ENCODE measurements around the gene GRM5.

GRM5 gene

GRCh38 chr11:88692306-88693086 lies 373.3 kb downstream of the GRM5 start:
- no peak for DNase-seq

DNA sequence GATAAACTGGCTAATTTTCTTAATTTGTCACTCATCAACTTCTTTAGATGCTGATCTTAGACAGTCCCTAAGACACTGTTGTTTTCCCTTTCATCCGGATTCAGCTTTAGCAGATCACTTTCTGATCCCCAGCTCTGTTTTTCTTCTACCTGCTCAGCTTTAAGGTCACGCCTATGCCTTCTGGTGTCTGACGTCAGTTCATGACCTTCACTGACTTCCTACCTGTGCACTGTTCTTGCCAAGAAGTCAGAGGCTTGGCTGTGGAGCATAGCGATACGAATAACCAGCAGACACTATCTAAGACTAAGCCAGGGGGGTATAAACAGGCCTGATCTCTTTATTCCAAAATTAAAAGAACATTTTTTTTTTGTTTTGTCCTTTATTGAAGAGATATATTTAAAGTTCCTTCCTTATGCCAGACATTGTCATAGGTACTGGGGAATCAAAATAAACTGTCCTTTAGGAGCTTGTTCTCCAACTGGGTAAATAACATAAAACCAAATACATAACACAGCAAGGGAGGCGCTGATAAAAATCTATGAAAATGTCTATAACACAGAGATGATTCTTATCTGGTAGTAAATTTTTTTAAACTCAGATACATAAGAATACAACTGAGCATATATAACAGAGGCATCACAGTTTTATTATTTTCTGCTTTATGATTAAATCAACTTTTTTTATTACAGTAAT lies 376.1 kb downstream of the GRM5 start:
- peak; percentile 20 for DNase-seq

DNA sequence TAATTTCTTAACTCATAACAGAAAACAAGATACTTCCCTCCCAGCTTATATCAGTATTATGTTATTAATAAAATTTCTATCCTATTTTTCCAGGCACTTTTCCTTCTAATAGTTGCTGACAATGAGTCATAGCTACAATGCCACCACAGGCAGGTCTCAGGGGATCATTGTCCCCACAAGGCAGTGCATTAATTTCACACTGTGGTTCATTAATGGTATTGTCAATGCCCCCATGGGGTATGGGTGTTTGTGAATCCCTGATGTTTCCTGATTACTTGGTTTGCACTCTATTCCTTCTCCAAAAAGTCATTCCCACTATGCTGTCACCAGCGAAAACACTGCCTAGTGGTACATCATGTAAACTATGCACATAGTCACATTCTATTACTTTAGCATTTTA lies 382.8 kb downstream of the GRM5 start:
- DNase-seq = no peak

- DNase-seq = no peak
Measured at GRCh38 chr11:88680806-88681205, 385.0 kb downstream of the GRM5 start.

DNA sequence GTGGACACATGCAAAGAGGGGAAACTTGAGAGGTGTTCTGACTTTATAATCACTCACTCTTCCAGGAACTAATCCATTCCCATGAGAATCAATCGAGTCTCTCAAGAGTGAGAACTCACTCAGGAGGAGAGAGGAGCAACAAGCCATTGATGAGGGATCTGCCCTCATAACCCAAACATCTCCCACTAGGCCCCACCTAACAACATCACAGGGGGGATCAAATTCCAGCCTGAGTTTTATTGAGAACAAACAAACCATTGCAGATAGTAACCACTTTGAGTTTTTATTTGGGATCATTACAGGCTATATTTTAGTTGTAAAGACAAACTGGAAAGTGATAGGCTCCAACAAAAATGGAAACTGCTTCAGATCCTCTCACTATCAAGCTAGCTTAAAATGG lies 399.4 kb downstream of the GRM5 start:
- DNase-seq = no peak

DNA sequence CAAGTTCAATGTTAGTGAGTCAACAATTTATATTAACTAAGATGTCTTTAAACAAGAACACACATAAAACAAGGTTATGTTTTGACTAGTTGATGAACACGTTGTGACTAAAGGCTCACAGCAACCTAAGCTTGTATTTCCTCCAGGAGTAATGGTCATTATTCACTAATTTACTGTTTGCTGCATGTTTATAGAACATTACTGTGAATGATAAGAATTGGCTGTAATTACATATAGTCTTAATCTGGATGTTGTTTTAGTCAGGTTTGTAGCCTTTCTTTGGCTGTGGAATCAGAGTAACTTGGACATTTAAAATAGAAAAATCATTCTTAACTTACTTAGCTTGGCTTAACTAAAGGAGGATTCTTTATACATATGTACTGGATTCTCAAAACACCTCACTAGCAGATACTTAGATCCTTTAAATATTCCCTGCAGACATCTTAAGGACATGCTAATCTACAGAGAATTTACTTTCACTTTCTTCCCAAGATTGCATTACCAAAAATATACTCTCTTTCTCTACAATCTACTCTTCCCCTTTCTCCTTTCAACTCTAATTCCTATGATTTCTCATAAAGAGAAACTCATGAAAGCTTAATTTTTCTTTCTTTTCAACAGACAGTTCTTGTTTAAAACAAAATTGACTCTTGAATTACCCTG lies 408.6 kb downstream of the GRM5 start:
- DNase-seq = no peak

GRCh38 chr11:88656283-88656682 lies 409.5 kb downstream of the GRM5 start:
- DNase-seq = no peak

- DNase-seq = no peak
Measured at GRCh38 chr11:88655656-88656055, 410.1 kb downstream of the GRM5 start.

DNA sequence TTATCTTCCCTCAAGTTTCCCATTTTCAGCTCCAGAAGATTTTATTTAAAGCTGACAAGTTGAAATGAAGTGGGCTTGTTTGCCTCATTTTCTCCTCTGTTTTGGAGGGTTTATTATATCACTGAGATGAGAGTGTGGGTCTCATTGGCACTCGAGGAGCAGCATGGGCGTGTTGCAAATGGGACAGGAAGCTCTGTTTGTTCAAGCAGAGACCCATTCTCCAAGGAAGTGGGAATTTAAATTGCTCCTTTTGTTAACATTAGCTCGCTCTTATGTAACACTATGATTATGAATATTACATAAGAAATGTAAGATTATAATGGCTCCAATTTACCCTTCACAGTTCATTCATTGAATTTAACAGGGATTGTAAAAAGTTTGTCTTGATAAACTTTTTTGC lies 410.6 kb downstream of the GRM5 start:
- DNase-seq = no peak

DNA sequence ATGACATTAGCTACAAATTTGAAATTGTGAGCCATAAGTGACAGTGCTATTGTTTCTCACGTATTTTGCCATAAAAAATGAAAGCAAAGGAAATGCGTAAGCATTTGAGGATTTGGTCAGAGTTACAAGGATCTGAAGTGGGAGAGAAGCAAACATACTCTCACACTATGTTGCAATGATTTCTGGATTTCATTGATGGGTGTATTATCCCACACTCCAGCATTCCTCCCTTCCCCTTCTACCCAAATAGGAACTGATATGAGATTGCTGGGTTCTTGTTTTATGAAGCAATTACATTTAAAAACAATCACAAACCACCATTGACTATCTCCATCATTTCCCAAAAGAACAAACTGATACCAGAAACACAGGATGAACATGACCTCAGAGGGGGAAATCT lies 414.2 kb downstream of the GRM5 start:
- no peak for DNase-seq

GRCh38 chr11:88644724-88645123 lies 421.1 kb downstream of the GRM5 start:
- DNase-seq = no peak

GRCh38 chr11:88632163-88632562 lies 433.6 kb downstream of the GRM5 start:
- no peak for DNase-seq

DNA sequence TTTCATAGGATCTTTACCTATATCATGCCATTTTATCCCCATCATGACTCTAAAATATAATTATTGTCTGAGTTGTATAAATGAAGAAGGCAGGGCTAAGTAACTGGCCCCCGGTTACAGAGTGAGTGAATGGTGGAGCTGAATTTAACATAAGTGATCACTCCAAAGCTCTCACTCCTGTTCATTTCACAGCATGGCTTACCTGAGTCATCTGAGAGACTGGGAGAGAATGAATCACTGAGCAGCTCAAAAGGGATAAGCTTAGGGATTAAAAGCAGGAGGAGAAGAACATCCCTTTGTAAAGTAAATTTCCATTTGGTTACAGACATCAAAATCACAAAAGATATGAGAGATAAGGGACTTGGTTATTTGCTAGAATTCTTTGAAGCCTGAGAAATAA lies 434.3 kb downstream of the GRM5 start:
- DNase-seq = no peak

DNA sequence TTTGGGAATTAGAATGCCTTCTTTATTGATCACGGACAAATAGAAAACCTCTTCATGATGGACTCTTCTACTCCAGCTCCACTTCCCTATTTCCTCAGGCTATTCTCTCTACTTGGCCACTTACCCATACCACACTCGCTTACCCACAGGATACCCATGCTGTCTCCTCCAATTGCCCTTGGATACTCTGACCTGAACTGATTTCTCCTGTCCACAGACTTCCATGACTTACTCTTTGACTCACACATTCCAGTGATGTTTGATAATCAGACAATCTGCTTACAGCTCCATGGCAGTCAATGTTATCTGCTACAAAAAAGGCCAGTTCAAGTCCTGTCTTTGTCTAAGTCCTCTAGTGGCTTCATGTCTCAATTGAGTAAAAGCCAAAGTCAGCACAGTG lies 436.3 kb downstream of the GRM5 start:
- no peak for DNase-seq

- DNase-seq = no peak
Measured at GRCh38 chr11:88626216-88626615, 439.6 kb downstream of the GRM5 start.

DNA sequence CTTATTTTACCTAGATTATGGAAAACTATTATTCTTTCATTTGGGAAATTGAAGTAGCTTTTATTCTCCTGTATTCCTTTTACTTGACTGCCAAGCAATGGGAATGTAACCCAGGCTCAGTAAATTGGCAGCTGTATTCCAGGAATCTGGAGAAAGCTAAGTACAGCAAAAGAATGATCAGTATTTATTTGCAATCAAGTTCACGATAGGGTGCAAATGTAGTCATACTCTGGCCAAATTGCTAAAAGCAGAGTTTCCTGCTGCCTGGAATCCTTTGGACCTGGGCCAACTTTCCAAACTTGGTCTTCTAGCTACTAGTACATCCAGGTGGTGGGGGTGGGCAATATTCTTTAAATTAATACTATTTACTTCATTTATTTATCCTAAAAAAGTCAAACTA lies 442.3 kb downstream of the GRM5 start:
- no peak for DNase-seq

GRCh38 chr11:88620568-88621130 lies 445.1 kb downstream of the GRM5 start:
- DNase-seq = no peak

DNA sequence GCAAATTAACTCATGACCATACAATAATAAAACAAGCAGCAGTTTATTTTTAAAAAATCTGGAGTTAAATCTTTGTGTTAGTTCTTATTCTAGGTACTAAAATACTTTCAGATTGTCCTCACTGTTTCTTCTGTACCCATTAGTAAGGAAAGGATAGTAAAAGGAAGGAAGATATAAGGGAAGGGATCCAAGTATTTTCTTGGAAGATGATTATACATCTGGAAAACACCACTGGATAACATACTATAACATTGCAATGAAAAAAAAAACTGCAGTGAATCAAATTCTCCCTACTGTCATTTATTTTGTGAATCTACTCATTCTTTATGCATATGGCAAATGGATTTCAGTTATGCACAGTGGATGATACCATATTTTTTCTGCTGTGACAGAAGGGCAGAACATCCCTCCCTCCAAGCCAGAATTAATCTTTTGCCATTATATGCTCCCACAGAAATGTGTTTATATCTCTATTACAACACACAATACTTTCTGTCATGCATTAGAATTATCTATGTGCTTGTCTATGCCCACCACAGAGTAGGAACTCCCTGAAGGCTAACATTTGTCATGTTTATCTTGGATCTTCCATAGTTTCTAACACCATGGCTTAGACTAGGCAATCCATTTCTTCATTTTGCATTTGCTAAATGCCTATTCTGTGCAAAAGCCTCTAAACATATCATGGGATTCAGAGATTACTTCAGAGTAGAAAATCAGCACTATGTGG lies 446.0 kb downstream of the GRM5 start:
- DNase-seq = no peak

GRCh38 chr11:88619071-88619425 lies 446.7 kb downstream of the GRM5 start:
- DNase-seq = no peak

GRCh38 chr11:88618327-88619070 lies 447.3 kb downstream of the GRM5 start:
- no peak for DNase-seq

- DNase-seq = no peak
Measured at GRCh38 chr11:88617226-88617625, 448.6 kb downstream of the GRM5 start.

- no peak for DNase-seq
Measured at GRCh38 chr11:88604260-88604659, 461.5 kb downstream of the GRM5 start.
